Breast epithelium (tissue), 4 donors: ENCODE data around the gene RSPH6A. TPM values are rescaled to one million over a fixed set of nuclear protein-coding genes. Genes with fewer than 3 reads are reported as not detected.

Source experiments
- DNase-seq, 2 donors: peaks; one replicate each; pipeline ENCODE4 v3.0.0-alpha.2; 2019; ENCODE audit warnings: low spot score in 2 of 2
- H3K27ac ChIP-seq, 2 donors: fragments of 200-600 bp; sonication (generic) in 1 of 2; one replicate each; pipeline ENCODE4 v1.5.1; 2016 to 2019; ENCODE audit warnings: mild to moderate bottlenecking in 1 of 2
- H3K27me3 ChIP-seq, 2 donors: fragments of 200-600 bp; sonication (generic) in 1 of 2; one replicate each; pipeline versions ENCODE4 v1.5.1 to v1.6.0; 2017 to 2019; ENCODE audit warnings: control low read depth in 1 of 2, mild to moderate bottlenecking in 1 of 2
- H3K36me3 ChIP-seq: fragments of 200-600 bp; one replicate; pipeline ENCODE4 v1.5.1; 2019
- H3K4me1 ChIP-seq, 2 donors: fragments of 200-600 bp; sonication (generic); one replicate each; pipeline ENCODE4 v1.5.1; 2016 to 2019; ENCODE audit warnings: control low read depth in 1 of 2
- H3K4me3 ChIP-seq, 3 donors: fragments of 200-600 bp; sonication (generic); 1 replicate in 2 of 3; 2 replicates in 1 of 3; pipeline ENCODE4 v1.5.1; 2016 to 2019; ENCODE audit warnings: mild to moderate bottlenecking in 3 of 3, moderate library complexity in 2 of 3
- H3K9me3 ChIP-seq, 2 donors: fragments of 200-600 bp; sonication (generic) in 1 of 2; one replicate each; pipeline ENCODE4 v1.5.1; 2016 to 2019; ENCODE audit warnings: control low read depth in 1 of 2
- CTCF ChIP-seq, 3 donors: fragments of 450-650 bp; IDR thresholded peaks; one replicate each; pipeline ENCODE4 v1.5.1; 2016 to 2017; ENCODE audit warnings: antibody characterized with exemption in 3 of 3, mild to moderate bottlenecking in 3 of 3, moderate library complexity in 3 of 3
- POLR2A ChIP-seq: fragments of 450-650 bp; IDR thresholded peaks from one replicate; pipeline ENCODE4 v1.6.1; 2016; ENCODE audit warnings: antibody characterized with exemption, mild to moderate bottlenecking, moderate library complexity
- POLR2AphosphoS5 ChIP-seq, 3 donors: sonication (generic); formaldehyde crosslinking; IDR thresholded peaks; one replicate each; pipeline ENCODE4 v1.6.1; 2017; ENCODE audit warnings: antibody characterized with exemption in 3 of 3
- intact Hi-C: fragments of 100-400 bp; cut with DNase I; formaldehyde crosslinking; loops from one replicate; pipeline ENCODE4 v1.15.1; 2023; ENCODE audit warnings: low total_unique reads
- total RNA-seq, 3 donors: library from RNA; depleted of rRNA; stranded (reverse); fragments of >200 nt; gene quantifications; one replicate each; pipeline ENCODE4 v1.1.0, GENCODE V29; 2016

The RSPH6A gene
- total RNA-seq, 3 donors from 2014 or later: 0.15 TPM; not detected in 2

GRCh38 chr19:45782820-45783785, 32.0 kb downstream of the RSPH6A start:
- peak in 2 of 3 donors; percentile 13 to 48 for TF ChIP-seq POLR2AphosphoS5 (IDR thresholded peaks at IDR 0.05)
- TF ChIP-seq POLR2A: no peak
- intact Hi-C loops: no loop called here
- H3K27ac ChIP-seq: peak overlapping the region; percentile 86 to 92
- H3K4me1 ChIP-seq: peaks cover 22 to 25% of the 10 kb centered on the region in 2 donors
- peak overlapping the region; percentile 55 to 68 (median 60) for H3K4me3 ChIP-seq
- no peaks in the 10 kb centered on the region for H3K9me3 ChIP-seq
- H3K27me3 ChIP-seq: no peaks in the 10 kb centered on the region
- peak in 1 of 2 donors; percentile 75 for DNase-seq
- H3K36me3 ChIP-seq: peaks cover 6% of the 10 kb centered on the region

GRCh38 chr19:45782162-45782691, 32.9 kb downstream of the RSPH6A start, which contains the start of gene DMPK:
Gene DMPK, minus strand, starts transcription at chr19:45782490. Its CDS starts 138 bp downstream, at chr19:45782352.
- H3K27me3 ChIP-seq: no peaks in the 10 kb centered on the region
- peaks cover 10% of the 10 kb centered on the region for H3K36me3 ChIP-seq
- TF ChIP-seq CTCF (IDR thresholded peaks at IDR 0.05): no peak
- TF ChIP-seq POLR2AphosphoS5 (IDR thresholded peaks at IDR 0.05): no peak
- TF ChIP-seq POLR2A: no peak
- intact Hi-C loops: no loop called here
- peak within 1 kb of the TSS; percentile 55 to 68 (median 60) for H3K4me3 ChIP-seq
- H3K9me3 ChIP-seq: no peaks in the 10 kb centered on the region
- DNase-seq: no peak
- H3K4me1 ChIP-seq: peaks cover 22 to 25% of the 10 kb centered on the region in 2 donors
- H3K27ac ChIP-seq: peak within 1 kb of the TSS; percentile 86 to 92

GRCh38 chr19:45781214-45782161, 33.6 kb downstream of the RSPH6A start:
- TF ChIP-seq POLR2AphosphoS5 (IDR thresholded peaks at IDR 0.05) (no peak), POLR2A (no peak)
- H3K27ac ChIP-seq: peak overlapping the region; percentile 86 to 92
- peaks cover 22 to 25% of the 10 kb centered on the region in 2 donors for H3K4me1 ChIP-seq
- peak overlapping the region; percentile 55 to 68 (median 60) for H3K4me3 ChIP-seq
- peaks cover 10% of the 10 kb centered on the region for H3K36me3 ChIP-seq
- peak in 1 of 2 donors; percentile 64 for DNase-seq
- H3K27me3 ChIP-seq: no peaks in the 10 kb centered on the region
- H3K9me3 ChIP-seq: no peaks in the 10 kb centered on the region
- intact Hi-C loops: no loop called here

- peaks cover 22 to 25% of the 10 kb centered on the region in 2 donors for H3K4me1 ChIP-seq
- intact Hi-C loops: no loop called here
- no peaks in the 10 kb centered on the region for H3K27me3 ChIP-seq
- peak overlapping the region; percentile 55 to 68 (median 60) for H3K4me3 ChIP-seq
- H3K36me3 ChIP-seq: peaks cover 6% of the 10 kb centered on the region
- TF ChIP-seq POLR2AphosphoS5 (IDR thresholded peaks at IDR 0.05) (no peak), POLR2A (no peak), CTCF (IDR thresholded peaks at IDR 0.05) (no peak)
- no peaks in the 10 kb centered on the region for H3K9me3 ChIP-seq
- peak overlapping the region; percentile 86 to 92 for H3K27ac ChIP-seq
- no peak for DNase-seq
These were observed 34.5 kb downstream of the RSPH6A start for GRCh38 chr19:45780448-45781213.

- intact Hi-C loops: no loop called here
- Histone ChIP-seq H3K4me1 (peaks cover 22 to 25% of the 10 kb centered on the region in 2 donors), H3K27me3 (no peaks in the 10 kb centered on the region), H3K27ac (peak overlapping the region; percentile 61 to 92), H3K9me3 (no peaks in the 10 kb centered on the region), H3K36me3 (peaks cover 6% of the 10 kb centered on the region), H3K4me3 (peak overlapping the region; percentile 40 to 57 (median 55))
- TF ChIP-seq POLR2AphosphoS5 (IDR thresholded peaks at IDR 0.05): no peak
- no peak for TF ChIP-seq POLR2A
- no peak for TF ChIP-seq CTCF (IDR thresholded peaks at IDR 0.05)
- no peak for DNase-seq
These were observed 35.0 kb downstream of the RSPH6A start for GRCh38 chr19:45780146-45780447.
